HTERT RPE-1 (cell line): ENCODE results near the gene UBE4A.

Source experiments
- in situ Hi-C: fragments of 300-500 bp; cut with MboI; formaldehyde crosslinking; loops from 4 replicates; pipeline ENCODE4 v1.14.3; 2020; ENCODE audit warnings: low sequenced_read_pairs

The UBE4A gene

DNA sequence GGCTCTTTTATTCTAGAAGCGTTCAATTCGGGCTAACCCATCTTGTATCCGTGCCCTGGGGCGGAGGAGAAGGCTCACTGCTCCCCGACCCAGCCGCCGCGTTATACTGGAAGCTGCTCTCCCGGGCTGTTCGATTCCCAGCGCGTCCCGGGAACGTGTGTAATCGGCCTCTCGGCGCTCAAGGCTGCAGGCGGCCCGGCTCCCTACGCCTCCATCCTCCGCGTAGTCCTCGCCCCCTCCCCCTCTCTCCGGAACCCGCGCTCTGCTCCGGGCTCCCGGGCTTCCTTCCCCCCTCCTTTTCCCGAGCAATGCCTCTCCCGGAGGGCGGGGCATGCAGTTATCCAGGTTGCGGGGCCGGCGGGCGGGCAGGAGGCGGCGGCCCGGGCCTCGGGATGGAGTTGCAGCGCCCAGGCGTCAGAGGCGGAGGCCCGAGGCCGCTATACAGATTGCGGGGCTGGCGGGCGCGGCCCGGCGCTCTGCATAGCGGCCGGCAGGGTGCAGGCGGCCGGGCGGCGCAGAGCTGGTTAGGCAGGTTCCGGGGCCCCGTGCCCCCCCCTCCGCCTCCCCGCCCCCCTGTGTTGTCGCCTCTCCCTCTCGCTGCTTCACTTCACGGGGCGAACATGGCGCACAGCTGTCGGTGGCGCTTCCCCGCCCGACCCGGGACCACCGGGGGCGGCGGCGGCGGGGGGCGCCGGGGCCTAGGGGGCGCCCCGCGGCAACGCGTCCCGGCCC is 76.7 kb downstream of the UBE4A start, which contains the start of gene KMT2A:
Gene KMT2A (plus strand): TSS at position 600 of the 732 bp plus-strand sequence. CDS start 21 bp downstream, at position 621.
- in situ Hi-C loops, result no loop called here

DNA sequence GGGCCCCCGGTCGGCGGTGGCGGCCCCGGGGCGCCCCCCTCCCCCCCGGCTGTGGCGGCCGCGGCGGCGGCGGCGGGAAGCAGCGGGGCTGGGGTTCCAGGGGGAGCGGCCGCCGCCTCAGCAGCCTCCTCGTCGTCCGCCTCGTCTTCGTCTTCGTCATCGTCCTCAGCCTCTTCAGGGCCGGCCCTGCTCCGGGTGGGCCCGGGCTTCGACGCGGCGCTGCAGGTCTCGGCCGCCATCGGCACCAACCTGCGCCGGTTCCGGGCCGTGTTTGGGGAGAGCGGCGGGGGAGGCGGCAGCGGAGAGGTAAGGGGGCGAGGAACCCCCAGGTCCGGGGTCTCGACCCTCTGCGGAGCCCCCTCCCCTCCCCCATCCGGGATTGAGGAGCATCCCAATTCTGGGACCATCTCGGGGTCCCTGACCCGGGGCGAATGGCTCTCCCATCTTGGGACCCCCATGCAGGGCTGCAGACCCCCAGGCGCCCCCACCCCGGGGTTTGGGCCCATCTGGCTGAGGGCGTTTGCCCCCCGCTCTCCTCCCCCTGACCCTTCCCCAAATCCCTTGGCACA is 77.3 kb downstream of the UBE4A start:
- in situ Hi-C loops, result no loop called here

DNA sequence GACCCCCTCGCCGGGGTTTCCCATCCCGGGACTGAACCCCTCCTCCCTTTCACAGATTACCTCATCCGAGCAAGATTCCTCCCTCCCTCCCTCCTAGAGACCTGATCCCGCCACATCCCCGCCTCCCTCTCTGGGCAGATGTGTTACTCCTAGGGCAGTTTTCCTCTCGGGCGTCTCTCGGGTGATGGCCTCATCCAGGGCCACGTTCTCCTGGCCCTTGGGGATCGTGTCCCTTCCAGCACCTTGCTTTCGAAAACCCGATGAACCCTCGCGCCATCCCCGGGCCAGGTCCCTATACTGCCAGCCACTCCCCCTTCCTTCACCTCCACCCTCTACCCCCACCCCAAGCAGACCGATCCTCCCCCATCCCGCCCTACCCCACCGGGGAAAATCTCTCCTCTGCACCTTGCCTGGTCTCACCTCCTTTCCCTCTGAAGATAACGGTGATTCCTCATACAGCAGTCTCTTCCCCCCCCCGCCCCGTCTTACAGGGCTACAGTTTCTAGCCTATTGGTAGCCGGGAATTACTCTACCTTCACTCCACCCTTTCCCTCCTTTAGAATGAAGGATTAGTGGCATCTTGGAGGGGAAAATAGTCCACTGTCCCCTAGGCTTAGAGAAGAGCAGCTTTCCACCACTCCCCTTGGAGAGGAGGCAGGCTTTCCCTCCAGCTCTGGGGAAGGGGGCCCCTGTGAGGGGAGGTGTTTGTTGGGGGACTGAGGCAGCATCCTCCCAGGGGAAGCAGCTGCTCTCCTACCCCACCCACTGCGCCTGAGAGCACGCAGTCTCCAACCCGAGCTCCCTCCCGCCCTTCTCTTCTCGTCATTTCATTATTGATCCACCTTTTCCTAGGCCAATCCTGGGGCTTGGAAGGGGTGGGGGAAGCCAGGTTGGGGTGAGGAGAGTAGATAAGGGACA is 78.1 kb downstream of the UBE4A start:
- in situ Hi-C loops, result no loop called here

DNA sequence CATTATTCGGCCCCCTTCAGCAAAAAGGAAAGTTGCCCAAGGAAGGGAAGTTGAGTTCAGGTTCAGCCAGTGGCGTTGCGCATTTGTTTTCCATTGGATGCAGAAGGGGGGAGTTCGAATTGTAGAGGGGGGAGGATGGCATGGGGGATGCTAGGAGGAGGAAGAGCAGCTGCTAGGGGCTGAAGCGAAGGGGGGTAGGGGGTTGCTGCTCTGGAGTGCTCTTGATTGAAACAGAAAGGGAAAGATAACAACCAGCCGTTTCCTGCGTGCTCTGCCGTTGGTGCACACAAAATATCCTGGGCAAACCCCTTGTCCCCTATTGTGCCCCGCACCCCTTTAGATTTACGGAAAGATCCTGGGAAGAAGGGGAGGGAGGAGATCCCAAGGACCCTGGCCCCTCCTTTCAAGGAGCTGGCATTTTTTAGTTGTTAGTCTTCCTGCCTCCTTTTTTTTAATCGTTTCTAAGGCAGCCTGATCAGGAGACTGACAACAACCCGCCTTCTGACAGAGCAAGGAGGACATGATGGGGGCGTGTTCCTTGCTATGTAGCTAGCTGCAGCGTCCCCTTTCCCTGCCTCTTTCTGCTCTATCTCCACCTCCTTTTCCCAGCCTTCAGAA is 79.0 kb downstream of the UBE4A start:
- in situ Hi-C loops, result no loop called here

DNA sequence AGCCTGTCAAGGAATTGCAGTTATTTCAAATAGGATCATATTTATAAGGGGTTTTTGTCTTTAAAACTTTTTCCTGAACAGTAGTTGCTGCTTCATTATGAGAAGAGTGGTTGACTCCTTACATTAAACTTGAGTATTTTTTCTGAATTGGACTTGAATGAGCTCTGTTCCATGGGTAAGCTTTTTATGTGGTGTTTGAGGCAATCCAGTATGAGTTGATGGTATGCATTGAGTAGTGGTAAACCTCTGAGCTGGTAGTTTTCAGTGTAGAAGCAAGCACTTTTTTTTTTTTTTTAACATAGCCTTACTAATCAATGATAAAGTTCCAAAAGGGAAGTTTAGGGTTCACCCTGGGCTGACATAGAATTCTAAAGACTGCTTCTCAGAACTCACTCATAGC is 80.2 kb downstream of the UBE4A start:
- in situ Hi-C loops, result no loop called here

DNA sequence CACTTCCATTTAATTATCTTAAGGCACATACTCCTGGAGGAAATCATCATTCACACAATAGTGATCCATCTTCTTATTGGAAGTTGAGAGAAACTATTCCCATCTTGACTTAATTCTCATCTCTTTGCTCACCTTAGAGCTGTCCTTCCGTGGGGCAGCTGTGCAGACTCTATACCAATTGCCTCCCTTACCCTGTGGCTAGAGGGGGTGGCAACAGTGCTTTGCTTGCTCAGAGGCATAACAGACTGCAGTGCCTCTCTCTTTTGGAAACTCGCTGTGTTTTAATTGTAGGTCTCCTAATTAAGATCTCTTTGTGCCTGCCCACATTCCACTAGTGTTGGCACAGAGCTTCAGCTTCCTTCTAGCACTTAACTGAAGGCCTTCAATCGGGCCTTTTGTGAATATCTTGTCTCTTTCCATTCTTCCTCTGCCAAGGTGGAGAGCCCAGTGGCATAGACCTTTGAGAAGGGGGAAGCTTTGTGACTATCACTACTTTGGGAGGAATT is 82.4 kb downstream of the UBE4A start:
- in situ Hi-C loops, result no loop called here

DNA sequence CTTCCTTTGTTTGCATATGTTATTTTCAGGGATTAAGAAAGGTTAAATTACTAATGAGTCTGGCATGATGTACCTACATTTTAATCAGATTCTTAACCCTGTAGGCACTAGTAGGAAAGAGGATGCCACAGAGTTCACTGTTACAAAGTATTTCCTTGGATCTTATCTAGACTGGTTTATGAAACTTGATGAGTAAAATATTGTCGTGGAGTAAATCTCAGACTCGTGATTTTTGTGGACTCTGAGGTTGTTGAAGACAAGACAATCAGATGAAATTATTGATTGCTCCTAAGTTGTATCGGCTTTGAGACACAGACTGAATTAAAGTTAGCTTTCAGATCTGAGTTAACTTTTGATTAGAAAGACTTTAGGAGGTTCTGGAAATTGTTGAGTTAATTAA is 82.9 kb downstream of the UBE4A start:
- in situ Hi-C loops, result no loop called here

DNA sequence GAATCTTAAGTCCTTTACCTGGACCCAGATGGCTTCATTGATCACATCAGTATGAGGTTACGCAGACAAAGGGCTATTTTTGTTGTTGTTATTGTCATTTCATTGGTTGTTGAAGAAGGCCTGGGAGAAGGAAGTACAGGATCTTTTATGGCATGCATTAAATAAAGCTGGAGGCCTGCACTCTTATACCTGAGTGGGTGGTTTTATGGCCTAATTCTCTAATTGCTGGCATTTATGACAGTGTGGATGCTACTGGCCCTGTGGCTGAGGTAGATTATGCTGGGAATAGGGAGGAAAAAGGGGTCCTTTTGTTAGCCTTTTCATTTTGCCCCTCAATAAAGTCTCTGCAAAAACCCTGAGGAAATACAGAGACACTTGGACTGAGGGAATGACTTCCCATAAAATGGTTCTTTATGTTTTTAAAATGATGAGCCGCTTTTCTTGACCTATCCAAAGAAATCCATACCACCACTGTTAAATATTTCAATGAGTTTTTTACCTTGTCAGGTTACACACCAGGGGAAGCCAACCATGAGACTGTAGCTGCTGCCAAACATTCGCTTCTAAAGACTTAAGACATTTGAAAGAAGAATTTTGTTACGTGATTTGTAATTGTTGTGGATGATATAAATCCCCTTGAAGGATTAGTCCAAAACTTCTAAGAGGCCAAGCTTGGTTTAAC is 83.6 kb downstream of the UBE4A start:
- in situ Hi-C loops, result no loop called here

DNA sequence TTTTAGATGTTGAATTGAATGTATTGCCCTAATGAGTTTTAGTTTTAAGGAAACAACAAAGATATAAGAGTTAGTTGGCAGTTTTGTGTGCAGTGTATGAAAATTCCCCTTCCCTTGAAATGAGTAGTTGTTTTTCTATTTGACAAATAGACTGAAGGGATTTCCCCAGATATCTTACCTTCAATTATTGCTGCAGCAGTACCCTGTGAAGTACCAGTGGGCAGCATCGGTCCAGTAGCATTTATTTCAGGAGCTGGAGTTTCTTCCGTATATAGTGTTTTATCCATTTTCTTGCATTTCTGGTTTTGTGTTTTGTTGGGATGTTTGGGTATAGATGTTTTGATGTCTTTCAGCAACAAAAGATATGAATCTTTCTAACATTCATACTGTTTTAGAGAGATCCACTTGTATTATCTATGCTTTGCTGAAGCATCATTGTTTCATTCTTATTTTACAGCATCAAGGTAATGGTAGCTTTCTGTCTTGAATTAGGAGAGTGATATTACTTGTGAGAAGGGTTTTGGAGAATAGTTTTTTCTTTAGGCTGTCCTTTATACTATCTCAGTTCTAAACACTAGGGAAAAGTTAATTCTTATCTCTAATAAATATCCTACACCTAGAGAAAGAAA is 84.3 kb downstream of the UBE4A start:
- in situ Hi-C loops, result no loop called here

DNA sequence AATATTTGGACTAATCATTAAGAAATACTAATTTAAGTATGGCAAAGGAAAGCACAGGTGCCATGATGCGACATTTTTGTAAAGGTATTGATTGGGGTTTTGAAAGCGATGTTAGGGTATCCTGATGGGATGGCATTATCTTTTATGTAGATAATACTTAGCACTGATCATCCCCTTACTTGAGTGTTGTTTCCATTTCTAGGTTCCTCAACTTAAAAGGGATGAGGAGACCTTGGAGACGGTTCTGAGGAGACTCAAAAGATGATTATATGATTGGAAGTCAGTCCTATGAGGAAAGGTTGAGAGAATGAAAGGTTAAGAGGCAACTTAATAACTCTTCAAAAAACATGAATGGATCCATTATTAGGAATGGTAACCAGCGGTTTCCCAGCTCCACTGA is 88.0 kb downstream of the UBE4A start:
- in situ Hi-C loops, result no loop called here

DNA sequence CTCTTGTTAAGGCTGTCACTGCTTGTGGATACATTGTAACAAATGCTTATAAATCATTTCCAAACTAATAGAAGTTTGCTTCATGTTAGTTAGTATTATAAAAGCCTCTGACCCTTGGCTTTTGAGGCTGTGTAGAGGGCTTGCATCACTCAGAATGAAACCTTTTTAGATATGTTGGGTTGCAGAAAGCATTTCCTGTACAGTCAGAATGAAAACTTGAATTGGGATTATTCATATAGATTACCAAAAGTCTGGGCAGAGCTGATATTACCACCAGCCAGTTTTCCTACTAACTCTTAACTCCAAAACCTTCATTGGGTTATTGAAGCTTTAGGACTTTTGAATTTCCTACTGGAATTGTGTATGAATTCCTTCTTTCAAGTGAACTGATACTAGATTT is 88.9 kb downstream of the UBE4A start:
- in situ Hi-C loops, result no loop called here
